GM18499 (cell line): ENCODE results near the gene OGDH.
A peak's percentile ranks its signal among the peaks of the same experiment; 100 is the strongest.
"Not testable (repeated sequence)": the region's sequence is repeated elsewhere in the genome, so short reads cannot be mapped to it uniquely, and the experiment has no call there.

Source experiments
- ATAC-seq: cut with Tn5 transposase; IDR thresholded peaks from one replicate; pipeline ENCODE4 v1.9.1; 2021; ENCODE audit warnings: moderate number of reproducible peaks; ENCODE audit not compliant: insufficient read depth, unreplicated experiment

Gene OGDH

GRCh38 chr7:44606341-44607140 is at the start of gene OGDH:
Gene OGDH, plus strand, starts transcription at chr7:44606627. Its CDS starts 17,717 bp downstream, at chr7:44624344.
- ATAC-seq: peak; percentile 75

DNA sequence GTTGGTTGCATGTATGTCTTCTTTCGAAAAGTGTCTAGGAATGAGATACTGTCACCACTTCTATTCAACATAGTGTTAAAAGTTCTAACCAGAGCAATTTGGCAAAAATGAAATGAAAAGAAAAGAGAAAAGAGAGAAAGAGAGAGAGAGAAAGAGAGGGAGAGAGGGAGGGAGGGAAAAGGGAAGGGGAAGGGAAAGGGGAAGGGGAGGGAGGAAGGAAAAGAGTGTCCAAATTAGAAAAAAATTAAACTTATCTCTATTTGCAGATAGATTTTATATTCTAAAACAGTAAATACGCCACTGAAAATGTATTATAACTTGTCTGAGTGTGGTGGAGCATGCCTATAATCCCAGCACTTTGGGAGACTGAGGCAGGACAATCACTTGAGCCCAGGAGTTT is 48.9 kb upstream of the OGDH start:
- ATAC-seq: no peak

- ATAC-seq: no peak
Observed at GRCh38 chr7:44559485-44559884, 46.9 kb upstream of the OGDH start.

DNA sequence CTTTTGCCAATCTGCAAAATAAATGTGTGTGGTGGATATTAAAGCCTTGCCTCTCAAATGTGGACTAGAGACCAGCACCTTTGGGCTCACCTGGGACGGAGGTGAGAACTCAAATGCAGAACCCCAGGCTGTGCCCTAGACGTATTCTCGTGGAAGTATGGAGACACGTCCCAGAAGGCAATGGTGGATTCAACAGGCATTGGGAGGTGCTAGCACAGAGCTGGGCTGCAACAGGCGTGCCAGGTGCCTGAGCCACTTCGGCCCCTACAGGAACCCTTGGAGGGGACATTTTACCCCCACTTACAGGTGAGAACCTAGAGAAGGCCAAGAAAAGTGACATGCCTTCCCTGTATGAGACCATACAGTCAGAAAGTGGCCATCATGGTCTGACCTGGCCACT is 44.9 kb upstream of the OGDH start:
- no peak for ATAC-seq

DNA sequence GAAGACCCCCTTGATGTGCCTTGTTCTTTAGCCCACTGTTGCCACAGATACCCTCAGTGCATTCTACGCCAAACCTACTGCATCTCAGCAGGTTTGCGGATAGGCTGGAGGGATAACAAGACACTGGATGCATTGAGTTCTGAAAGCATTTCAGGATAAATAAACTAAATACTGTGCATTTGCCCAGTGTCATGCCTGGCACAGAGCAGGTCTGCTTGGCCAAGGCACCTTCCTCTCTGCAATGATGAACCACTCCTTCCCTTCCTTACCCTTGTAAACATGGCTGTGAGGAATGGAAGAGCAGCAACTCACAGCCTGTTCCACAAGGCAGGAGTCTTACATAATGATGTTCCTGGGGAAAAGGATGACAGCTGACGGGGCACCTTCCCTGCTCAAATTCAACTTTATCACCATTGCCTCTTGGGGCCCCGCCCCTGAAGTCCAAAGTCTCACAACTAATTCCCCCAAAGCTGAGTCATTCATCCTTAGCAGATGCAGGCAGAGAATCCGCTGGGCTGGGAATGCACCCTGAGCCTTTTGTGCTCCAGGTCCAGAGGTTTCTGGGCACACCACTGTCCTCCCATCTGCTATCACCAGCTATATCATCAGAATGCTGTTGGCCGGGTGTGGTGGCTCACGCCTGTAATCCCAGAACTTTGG is 44.3 kb upstream of the OGDH start:
- ATAC-seq: no peak

DNA sequence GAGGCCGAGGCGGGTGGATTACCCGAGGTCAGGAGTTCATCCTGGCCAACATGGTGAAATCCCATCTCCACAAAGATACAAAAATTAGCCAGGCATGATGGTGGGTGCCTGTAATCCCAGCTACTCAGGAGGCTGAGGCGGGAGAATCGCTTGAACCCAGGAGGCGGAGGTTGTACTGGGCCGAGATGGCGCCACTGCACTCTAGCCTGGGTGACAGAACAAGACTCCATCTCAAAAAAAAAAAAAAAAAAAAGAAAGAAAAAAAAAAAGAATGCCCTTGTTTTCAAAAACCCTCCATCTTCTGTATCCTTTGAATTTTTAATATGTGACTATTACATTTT is 43.8 kb upstream of the OGDH start:
- ATAC-seq: not testable (repeated sequence)

DNA sequence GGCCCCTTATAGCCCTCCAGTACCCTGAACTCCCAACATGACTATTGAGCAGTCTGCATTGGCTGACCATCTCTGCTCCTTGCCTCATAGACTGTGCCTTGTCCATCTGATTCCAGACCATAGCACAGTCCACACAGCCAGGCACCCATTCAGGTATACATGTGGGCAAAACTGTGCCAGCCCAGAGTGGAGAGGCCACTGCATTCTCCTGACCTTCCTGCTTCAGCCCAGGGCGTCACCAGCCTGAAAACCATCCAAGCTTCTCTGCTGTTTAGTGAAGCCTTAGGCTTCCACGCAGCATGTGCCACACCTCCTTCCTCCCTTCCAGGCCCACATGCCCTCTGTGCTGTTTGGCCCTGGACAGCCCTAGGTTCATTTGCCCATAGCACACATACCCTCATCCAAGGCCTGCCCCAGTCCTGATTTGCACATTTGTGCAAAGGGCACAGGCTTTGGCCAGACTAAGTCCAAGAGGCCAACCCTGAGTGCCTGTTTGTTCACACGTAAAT is 43.2 kb upstream of the OGDH start:
- no peak for ATAC-seq

DNA sequence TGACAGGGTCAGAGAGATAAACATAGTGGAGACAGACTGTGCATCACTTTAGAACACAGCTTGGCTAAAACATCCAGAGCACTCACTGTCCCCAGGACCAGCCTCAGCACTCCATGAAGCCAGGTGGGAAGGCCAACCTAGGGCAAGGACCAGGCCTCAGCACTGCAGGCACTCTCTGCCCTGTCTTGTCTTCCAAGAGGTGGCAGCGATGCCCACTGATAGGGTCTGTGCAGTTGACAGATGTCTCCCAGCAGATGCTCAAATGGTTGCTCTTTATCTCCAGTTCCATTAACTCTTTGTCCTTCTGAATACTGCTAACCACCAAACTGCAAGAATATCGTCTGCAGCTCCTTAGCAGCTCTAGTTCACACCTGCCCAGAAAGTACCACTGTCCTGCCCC is 41.8 kb upstream of the OGDH start:
- ATAC-seq: no peak

DNA sequence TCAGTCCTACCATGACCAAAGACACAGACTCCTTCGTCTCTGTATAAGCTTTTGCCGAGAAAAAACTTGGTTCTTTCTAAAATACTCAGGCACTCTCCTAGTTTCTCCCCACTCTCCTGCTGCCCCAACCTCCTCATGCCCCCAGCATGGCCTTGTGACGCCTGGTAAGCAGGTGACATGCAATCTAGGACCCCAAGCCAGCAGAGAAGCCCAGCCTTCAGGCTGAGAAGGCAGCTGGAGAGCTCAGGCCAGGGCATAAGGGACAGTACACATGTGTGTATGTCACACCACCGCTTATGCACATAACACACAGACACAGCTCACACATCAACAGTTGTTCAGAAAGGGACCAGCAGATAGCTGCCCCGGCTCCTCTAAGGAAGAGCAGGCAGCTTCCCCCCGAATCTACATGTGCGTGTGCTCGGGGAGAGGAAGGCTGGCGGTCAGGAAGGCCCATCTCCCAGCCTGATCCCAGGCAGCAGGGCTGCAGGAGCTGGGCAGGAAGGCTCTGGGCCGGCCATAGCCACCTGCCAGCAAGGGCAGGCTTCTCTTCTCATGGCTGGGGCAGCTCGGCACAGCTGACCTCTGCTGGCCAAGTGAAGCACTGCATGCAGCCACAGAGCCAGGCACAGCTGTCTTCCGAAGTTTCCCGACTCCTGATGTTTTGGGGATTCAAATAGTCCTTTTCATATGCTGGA is 41.2 kb upstream of the OGDH start:
- ATAC-seq: no peak

- no peak for ATAC-seq
Observed at GRCh38 chr7:44565795-44566559, 40.5 kb upstream of the OGDH start.

DNA sequence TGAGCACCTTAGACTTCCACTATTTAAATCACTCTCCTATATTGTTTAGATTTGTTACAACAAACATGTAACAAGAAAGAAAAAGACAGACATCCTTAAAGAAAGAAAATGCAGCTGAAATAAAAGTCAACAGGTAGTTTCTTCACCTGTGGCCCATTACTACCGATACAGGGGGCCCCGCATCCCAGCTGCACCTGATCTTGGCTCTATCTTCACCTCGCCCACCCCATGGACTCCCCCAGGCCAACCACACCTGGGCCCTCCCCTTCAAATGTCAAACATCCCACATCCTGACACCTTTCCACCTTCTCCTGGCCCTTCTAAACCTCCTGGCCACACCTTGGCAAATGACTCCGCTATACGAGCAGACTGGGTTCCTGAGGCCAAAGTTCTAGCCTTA is 39.7 kb upstream of the OGDH start:
- no peak for ATAC-seq

DNA sequence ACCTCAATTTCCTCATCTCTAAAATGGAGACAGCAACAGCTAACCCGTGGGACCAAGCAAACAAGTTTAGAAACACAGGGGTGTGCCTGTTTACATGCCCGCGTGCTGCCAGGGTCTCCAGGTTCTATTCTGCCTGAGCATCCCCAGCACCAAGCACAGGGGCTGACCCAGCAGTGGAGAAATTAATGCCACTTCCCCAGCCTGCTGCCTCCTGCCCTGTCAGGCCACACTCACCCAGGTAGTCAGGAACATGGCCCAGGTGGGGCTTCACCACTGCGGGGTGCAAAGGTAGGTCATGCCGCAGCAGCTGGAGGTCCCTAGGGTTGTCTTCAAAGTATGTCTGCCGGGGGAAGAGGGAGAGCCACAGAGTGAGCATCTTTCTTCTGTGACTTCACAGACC is 38.5 kb upstream of the OGDH start:
- no peak for ATAC-seq

- no peak for ATAC-seq
Observed at GRCh38 chr7:44568771-44569560, 37.5 kb upstream of the OGDH start.

GRCh38 chr7:44569959-44570358 is 36.5 kb upstream of the OGDH start:
- ATAC-seq: no peak

DNA sequence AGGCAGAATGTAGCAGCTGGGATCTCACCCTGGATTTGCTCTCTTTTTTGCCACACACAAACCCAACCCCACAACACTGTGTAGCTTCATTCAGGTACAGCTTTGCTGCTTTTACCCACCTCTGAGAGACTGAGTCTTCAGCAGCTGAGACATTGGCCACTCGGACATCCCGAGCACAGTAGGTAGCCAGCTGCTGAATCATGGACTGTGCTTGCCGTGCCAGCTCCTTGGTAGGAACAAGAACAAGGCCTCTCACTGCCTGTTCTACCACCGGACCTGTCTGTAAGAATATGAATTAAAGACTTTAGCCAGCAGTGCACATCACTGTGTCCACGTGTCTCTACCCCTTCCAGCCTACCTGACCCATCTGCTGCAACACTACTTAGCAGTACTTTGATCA is 33.7 kb upstream of the OGDH start:
- ATAC-seq: no peak

GRCh38 chr7:44573464-44574286 is 32.8 kb upstream of the OGDH start, which contains the start of gene DDX56:
Gene DDX56, minus strand, starts transcription at chr7:44573908. Its CDS starts 13 bp downstream, at chr7:44573895.
- ATAC-seq: peak; percentile 81

GRCh38 chr7:44574287-44574872 is 32.0 kb upstream of the OGDH start:
- no peak for ATAC-seq

- ATAC-seq: no peak
Observed at GRCh38 chr7:44575054-44575453, 31.4 kb upstream of the OGDH start.
